ENCODE measurements around the gene CDIP1. TPM values are rescaled to one million over a fixed set of nuclear protein-coding genes. Genes with fewer than 3 reads are reported as not detected.

Gene CDIP1
- total and polyA plus RNA-seq, 9 of the 15 experiments (the other 6 are each of a cell fraction or from before 2014, with no cell fraction given): 0.29 TPM; not detected in 8

DNA sequence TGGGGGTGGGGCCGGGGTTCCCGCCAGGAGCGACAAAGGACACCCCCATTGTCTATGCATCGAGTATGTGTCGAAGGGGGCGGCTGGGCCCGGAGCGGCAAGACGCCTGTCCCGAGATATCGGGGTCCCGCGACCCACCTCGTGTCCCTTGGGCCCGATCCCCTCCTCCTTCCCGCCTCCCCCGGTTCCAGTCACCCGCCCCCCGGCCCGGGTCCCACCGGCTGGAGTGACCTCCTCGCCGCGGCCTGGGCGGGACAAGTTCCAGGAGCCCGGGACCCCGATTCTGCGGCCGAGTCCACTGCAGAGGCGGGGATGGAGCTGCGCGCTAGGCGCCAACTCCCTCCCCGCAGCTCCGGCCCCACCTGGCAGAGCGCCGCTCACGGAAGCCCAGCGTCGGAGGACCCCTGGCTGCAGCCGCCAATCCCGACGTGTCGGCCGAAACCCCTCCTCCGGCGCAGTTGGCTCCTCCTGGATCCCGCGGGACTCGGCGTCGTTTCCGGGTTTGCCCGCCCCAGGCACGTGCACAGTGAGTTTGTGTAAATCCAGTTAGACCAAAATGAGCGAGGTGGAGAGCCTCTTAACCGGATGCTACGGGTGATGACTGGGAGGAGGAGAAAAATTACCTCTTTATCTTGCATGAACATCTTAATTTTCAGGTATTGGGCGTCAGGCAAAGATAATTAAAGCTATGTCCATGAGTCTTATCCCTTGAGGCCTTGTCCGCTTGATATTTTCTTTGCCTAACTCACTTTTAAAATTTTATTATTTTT, 64.2 kb downstream of the CDIP1 start, which contains the start of gene NMRAL1 (continued):
- TF ChIP-seq, protein P1, sequence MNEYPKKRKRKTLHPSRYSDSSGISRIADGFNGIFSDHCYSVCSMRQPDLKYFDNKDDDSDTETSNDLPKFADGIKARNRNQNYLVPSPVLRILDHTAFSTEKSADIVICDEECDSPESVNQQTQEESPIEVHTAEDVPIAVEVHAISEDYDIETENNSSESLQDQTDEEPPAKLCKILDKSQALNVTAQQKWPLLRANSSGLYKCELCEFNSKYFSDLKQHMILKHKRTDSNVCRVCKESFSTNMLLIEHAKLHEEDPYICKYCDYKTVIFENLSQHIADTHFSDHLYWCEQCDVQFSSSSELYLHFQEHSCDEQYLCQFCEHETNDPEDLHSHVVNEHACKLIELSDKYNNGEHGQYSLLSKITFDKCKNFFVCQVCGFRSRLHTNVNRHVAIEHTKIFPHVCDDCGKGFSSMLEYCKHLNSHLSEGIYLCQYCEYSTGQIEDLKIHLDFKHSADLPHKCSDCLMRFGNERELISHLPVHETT (CRISPR knock-in tag; conservative IDR thresholded peaks at IDR 0.05 in 1 of 2, IDR thresholded peaks at IDR 0.05 in 1 of 2): peak in 1 of 2 experiments; percentile 61; a peak in 1 of 4 replicates
- TF ChIP-seq TAF9B (IDR thresholded peaks at IDR 0.05; ENCODE audit: partially characterized antibody): peak; percentile 82
- peak; percentile 86 for TF ChIP-seq ELF4 (CRISPR knock-in tag; IDR thresholded peaks at IDR 0.05)
- peak; percentile 67; the same call in 1 of the 2 replicates for TF ChIP-seq GATAD2B (IDR thresholded peaks at IDR 0.05; ENCODE audit: borderline replicate concordance)
- TF ChIP-seq, protein P2, sequence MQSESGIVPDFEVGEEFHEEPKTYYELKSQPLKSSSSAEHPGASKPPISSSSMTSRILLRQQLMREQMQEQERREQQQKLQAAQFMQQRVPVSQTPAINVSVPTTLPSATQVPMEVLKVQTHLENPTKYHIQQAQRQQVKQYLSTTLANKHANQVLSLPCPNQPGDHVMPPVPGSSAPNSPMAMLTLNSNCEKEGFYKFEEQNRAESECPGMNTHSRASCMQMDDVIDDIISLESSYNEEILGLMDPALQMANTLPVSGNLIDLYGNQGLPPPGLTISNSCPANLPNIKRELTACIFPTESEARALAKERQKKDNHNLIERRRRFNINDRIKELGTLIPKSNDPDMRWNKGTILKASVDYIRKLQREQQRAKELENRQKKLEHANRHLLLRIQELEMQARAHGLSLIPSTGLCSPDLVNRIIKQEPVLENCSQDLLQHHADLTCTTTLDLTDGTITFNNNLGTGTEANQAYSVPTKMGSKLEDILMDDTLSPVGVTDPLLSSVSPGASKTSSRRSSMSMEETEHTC (IDR thresholded peaks at IDR 0.05): peak; percentile 67; the same call in 1 of the 2 replicates
- TF ChIP-seq CBFA2T2 (conservative IDR thresholded peaks at IDR 0.05): 0 out of 2 replicates have a peak, but pooled peaks have one; percentile 9
- peak; percentile 84 for TF ChIP-seq CREM (IDR thresholded peaks at IDR 0.05; ENCODE audit: low read depth)
- peak in 1 of 2 experiments; percentile 61; a peak in 1 of 4 replicates for TF ChIP-seq SRF (CRISPR knock-in tag; IDR thresholded peaks at IDR 0.05)
- TF ChIP-seq, protein P3, sequence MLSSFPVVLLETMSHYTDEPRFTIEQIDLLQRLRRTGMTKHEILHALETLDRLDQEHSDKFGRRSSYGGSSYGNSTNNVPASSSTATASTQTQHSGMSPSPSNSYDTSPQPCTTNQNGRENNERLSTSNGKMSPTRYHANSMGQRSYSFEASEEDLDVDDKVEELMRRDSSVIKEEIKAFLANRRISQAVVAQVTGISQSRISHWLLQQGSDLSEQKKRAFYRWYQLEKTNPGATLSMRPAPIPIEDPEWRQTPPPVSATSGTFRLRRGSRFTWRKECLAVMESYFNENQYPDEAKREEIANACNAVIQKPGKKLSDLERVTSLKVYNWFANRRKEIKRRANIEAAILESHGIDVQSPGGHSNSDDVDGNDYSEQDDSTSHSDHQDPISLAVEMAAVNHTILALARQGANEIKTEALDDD (IDR thresholded peaks at IDR 0.05): peak; percentile 63; the same call in 1 of the 2 replicates
- TF ChIP-seq SRSF9 (IDR thresholded peaks at IDR 0.05; ENCODE audit: borderline replicate concordance, low read depth, low read length): no peak
- TF ChIP-seq MBD2 (IDR thresholded peaks at IDR 0.05; ENCODE audit: borderline replicate concordance, low read depth): peak; percentile 52; the same call in 1 of the 2 replicates
- 0 out of 2 replicates have a peak, but pooled peaks have one; percentile 43 for TF ChIP-seq ZEB2 (IDR thresholded peaks at IDR 0.05)
- TF ChIP-seq, protein P4, sequence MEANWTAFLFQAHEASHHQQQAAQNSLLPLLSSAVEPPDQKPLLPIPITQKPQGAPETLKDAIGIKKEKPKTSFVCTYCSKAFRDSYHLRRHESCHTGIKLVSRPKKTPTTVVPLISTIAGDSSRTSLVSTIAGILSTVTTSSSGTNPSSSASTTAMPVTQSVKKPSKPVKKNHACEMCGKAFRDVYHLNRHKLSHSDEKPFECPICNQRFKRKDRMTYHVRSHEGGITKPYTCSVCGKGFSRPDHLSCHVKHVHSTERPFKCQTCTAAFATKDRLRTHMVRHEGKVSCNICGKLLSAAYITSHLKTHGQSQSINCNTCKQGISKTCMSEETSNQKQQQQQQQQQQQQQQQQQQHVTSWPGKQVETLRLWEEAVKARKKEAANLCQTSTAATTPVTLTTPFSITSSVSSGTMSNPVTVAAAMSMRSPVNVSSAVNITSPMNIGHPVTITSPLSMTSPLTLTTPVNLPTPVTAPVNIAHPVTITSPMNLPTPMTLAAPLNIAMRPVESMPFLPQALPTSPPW (CRISPR knock-in tag; IDR thresholded peaks at IDR 0.05): peak; percentile 49
- TF ChIP-seq, protein P5, sequence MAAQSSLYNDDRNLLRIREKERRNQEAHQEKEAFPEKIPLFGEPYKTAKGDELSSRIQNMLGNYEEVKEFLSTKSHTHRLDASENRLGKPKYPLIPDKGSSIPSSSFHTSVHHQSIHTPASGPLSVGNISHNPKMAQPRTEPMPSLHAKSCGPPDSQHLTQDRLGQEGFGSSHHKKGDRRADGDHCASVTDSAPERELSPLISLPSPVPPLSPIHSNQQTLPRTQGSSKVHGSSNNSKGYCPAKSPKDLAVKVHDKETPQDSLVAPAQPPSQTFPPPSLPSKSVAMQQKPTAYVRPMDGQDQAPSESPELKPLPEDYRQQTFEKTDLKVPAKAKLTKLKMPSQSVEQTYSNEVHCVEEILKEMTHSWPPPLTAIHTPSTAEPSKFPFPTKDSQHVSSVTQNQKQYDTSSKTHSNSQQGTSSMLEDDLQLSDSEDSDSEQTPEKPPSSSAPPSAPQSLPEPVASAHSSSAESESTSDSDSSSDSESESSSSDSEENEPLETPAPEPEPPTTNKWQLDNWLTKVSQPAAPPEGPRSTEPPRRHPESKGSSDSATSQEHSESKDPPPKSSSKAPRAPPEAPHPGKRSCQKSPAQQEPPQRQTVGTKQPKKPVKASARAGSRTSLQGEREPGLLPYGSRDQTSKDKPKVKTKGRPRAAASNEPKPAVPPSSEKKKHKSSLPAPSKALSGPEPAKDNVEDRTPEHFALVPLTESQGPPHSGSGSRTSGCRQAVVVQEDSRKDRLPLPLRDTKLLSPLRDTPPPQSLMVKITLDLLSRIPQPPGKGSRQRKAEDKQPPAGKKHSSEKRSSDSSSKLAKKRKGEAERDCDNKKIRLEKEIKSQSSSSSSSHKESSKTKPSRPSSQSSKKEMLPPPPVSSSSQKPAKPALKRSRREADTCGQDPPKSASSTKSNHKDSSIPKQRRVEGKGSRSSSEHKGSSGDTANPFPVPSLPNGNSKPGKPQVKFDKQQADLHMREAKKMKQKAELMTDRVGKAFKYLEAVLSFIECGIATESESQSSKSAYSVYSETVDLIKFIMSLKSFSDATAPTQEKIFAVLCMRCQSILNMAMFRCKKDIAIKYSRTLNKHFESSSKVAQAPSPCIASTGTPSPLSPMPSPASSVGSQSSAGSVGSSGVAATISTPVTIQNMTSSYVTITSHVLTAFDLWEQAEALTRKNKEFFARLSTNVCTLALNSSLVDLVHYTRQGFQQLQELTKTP (IDR thresholded peaks at IDR 0.05; ENCODE audit: low read depth in 1 of 2, partially characterized antibody in 2 of 2): no peak
